Ishikawa (cell line): ENCODE results near the gene FREM3.

Experiments used
- CEBPB ChIP-seq: IDR thresholded peaks from 2 replicates; pipeline ENCODE4 v1.6.1; 2012
- CREB1 ChIP-seq: IDR thresholded peaks from 2 replicates; pipeline ENCODE4 v1.6.1; 2012; ENCODE audit warnings: low read depth
- EGR1 ChIP-seq: IDR thresholded peaks from 2 replicates; pipeline ENCODE4 v1.6.1; 2012
- EP300 ChIP-seq: IDR thresholded peaks from 2 replicates; pipeline ENCODE4 v1.6.1; 2012; ENCODE audit warnings: borderline replicate concordance
- FOXM1 ChIP-seq: IDR thresholded peaks from 2 replicates; pipeline ENCODE4 v1.6.1; 2012; ENCODE audit warnings: low read depth, borderline replicate concordance
- NFIC ChIP-seq: IDR thresholded peaks from 2 replicates; pipeline ENCODE4 v1.6.1; 2012
- RAD21 ChIP-seq: IDR thresholded peaks from 2 replicates; pipeline ENCODE4 v1.6.1; 2012; ENCODE audit warnings: low read depth
- TAF1 ChIP-seq: IDR thresholded peaks from 2 replicates; pipeline ENCODE4 v1.6.1; 2012; ENCODE audit warnings: low read depth, mild to moderate bottlenecking
- TCF12 ChIP-seq: IDR thresholded peaks from 2 replicates; pipeline ENCODE4 v1.6.1; 2012; ENCODE audit warnings: low read depth
- TEAD4 ChIP-seq: IDR thresholded peaks from 2 replicates; pipeline ENCODE4 v1.6.1; 2012
- YY1 ChIP-seq: IDR thresholded peaks from 2 replicates; pipeline ENCODE4 v1.6.1; 2012; ENCODE audit warnings: low read depth
- ZBTB7A ChIP-seq: IDR thresholded peaks from 2 replicates; pipeline ENCODE4 v1.6.1; 2012; ENCODE audit warnings: low read depth
- TF ChIP-seq, protein P1 (sequence below): IDR thresholded peaks from 2 replicates; pipeline ENCODE4 v1.6.1; 2012
- TF ChIP-seq, protein P2 (sequence below): IDR thresholded peaks from 2 replicates; pipeline ENCODE4 v1.6.1; 2012
- TF ChIP-seq, protein P3 (sequence below): IDR thresholded peaks from 2 replicates; pipeline ENCODE4 v1.6.1; 2012; ENCODE audit warnings: low read depth, mild to moderate bottlenecking

Gene FREM3

DNA sequence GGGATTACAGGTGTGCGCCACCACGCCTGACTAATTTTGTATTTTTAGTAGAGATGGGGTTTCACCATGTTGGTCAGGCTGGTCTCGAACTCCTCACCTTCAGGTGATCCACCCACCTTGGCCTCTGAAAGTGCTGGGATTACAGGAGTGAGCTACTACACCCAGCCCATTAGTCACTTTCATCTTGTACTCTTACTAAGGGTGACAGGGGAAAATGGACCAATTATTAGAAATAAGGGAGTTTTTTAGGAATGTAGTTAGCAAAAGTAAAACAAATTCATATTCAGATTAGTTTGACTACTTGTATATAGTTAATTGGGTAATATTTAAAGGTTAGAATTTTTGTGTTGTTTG, 160.8 kb downstream of the FREM3 start:
- no peak for TF ChIP-seq YY1
- TF ChIP-seq, protein P1, sequence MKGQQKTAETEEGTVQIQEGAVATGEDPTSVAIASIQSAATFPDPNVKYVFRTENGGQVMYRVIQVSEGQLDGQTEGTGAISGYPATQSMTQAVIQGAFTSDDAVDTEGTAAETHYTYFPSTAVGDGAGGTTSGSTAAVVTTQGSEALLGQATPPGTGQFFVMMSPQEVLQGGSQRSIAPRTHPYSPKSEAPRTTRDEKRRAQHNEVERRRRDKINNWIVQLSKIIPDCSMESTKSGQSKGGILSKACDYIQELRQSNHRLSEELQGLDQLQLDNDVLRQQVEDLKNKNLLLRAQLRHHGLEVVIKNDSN: no peak
- TF ChIP-seq NFIC: no peak
- no peak for TF ChIP-seq CREB1
- TF ChIP-seq ZBTB7A: no peak
- no peak for TF ChIP-seq RAD21
- TF ChIP-seq CEBPB: no peak
- no peak for TF ChIP-seq TCF12
- TF ChIP-seq EP300: no peak
- TF ChIP-seq, protein P2, sequence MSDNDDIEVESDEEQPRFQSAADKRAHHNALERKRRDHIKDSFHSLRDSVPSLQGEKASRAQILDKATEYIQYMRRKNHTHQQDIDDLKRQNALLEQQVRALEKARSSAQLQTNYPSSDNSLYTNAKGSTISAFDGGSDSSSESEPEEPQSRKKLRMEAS: no peak
- no peak for TF ChIP-seq TEAD4
- no peak for TF ChIP-seq TAF1
- no peak for TF ChIP-seq FOXM1
- no peak for TF ChIP-seq EGR1
- TF ChIP-seq, protein P3, sequence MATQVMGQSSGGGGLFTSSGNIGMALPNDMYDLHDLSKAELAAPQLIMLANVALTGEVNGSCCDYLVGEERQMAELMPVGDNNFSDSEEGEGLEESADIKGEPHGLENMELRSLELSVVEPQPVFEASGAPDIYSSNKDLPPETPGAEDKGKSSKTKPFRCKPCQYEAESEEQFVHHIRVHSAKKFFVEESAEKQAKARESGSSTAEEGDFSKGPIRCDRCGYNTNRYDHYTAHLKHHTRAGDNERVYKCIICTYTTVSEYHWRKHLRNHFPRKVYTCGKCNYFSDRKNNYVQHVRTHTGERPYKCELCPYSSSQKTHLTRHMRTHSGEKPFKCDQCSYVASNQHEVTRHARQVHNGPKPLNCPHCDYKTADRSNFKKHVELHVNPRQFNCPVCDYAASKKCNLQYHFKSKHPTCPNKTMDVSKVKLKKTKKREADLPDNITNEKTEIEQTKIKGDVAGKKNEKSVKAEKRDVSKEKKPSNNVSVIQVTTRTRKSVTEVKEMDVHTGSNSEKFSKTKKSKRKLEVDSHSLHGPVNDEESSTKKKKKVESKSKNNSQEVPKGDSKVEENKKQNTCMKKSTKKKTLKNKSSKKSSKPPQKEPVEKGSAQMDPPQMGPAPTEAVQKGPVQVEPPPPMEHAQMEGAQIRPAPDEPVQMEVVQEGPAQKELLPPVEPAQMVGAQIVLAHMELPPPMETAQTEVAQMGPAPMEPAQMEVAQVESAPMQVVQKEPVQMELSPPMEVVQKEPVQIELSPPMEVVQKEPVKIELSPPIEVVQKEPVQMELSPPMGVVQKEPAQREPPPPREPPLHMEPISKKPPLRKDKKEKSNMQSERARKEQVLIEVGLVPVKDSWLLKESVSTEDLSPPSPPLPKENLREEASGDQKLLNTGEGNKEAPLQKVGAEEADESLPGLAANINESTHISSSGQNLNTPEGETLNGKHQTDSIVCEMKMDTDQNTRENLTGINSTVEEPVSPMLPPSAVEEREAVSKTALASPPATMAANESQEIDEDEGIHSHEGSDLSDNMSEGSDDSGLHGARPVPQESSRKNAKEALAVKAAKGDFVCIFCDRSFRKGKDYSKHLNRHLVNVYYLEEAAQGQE: no peak

DNA sequence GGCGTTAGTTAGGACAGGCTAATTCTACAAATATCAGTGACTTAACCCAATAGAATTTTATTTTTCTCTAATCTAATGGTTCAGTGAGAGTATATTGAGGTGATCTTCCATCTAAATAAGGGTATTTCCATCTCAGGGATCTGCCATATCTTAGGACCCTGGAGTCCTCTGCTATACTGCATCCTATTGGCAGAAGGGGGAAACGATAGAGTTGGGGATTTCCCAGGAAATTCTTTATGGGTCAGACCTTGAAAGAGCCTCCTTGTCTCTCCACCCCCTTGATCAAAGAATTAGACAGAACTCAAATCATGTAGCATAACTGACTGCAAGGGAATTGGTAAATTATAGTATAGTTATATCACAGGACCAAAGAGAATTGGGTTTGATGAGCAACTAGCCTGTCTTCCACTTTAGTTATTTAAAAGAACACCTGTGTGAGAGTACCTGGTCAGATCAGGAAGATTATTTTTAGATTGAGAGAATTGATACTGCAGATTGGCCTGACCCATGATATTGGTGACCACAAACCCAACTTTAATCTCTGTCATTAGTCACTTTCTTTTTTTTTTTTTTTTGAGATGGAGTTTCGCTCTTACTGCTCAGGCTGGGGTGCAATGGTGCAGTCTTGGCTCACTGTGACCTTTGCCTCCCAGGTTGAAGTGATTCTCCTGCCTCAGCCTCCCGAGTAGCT, 161.4 kb downstream of the FREM3 start:
- TF ChIP-seq TEAD4 (no peak), ZBTB7A (no peak), TCF12 (no peak), TAF1 (no peak), RAD21 (no peak), CEBPB (no peak), EP300 (no peak)
- TF ChIP-seq, protein P1: no peak
- TF ChIP-seq, protein P2: no peak
- TF ChIP-seq, protein P3: no peak

DNA sequence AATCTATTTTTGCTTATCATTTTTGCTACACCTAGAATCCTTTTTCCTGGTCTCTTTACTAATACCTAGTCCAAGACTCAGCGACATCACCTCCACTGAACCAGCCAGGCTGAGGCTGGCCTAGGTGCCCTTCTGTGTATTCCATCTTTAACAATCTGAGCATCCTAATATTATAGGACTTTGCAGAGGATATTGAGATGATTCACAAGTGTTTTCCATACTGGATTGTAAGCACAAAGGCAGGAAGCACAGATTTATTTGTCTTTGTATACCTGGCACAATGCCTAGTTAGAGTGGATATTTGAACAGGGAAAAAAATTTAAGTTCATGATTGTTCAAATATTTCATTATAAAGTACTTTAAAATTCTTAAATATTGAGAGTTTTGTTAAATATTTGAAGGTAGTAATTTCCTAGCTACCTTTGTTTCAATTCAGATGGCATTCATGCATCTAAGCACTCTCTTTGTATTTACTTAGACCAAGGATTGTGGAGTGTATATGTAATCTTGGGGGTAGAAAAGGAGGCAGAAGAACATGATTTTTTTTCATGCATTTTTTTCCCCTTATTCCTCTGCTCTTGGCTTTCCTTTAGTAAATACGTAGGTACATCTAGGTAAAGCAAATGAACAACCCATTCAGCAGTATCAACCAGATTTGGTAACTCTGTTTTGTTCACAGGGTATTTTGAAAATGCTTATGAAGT, 168.5 kb downstream of the FREM3 start:
- TF ChIP-seq TAF1 (no peak), FOXM1 (no peak), TCF12 (no peak), YY1 (no peak), EGR1 (no peak), CREB1 (no peak), ZBTB7A (no peak), CEBPB (no peak), TEAD4 (no peak), RAD21 (no peak), NFIC (no peak), EP300 (no peak)
- TF ChIP-seq, protein P1: no peak
- TF ChIP-seq, protein P3: no peak
- TF ChIP-seq, protein P2: no peak
